ENCODE data around the gene CYP4A11. TPM values are rescaled to one million over a fixed set of nuclear protein-coding genes. Genes with fewer than 3 reads are reported as not detected.
"Not testable (repeated sequence)": the region's sequence is repeated elsewhere in the genome, so short reads cannot be mapped to it uniquely, and the experiment has no call there.

The CYP4A11 gene, protein sequence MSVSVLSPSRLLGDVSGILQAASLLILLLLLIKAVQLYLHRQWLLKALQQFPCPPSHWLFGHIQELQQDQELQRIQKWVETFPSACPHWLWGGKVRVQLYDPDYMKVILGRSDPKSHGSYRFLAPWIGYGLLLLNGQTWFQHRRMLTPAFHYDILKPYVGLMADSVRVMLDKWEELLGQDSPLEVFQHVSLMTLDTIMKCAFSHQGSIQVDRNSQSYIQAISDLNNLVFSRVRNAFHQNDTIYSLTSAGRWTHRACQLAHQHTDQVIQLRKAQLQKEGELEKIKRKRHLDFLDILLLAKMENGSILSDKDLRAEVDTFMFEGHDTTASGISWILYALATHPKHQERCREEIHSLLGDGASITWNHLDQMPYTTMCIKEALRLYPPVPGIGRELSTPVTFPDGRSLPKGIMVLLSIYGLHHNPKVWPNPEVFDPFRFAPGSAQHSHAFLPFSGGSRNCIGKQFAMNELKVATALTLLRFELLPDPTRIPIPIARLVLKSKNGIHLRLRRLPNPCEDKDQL
- not detected in 2 replicates for total RNA-seq (ENCODE audit: low replicate concordance)

DNA sequence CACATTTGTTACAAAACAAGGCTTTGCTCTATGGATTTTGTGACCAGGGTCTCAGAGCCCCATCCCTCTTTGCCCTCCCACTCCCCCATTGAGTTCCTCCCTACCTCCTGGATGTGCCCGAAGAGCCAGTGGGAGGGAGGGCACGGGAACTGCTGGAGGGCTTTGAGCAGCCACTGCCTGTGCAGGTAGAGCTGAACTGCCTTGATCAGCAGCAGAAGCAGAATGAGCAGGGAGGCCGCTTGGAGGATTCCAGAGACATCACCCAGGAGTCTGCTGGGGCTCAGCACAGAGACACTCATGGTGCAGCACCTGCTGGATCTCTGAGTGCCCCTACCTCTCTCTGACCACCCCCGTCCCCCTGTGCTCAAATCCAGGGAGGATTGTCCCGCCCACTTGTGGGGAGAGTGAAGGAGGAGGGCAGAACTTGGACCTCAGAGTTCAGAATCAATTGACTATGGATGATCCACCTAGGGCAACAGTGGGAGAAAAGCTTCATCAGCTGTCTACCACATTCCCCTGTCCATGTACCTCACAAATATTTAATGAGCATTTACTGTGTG is at the start of gene CYP4A11:
TSS of gene CYP4A11 (minus strand) at position 342 of the 560 bp plus-strand sequence. CDS start at position 299, 43 bp downstream.
- no peak for DNase-seq (ENCODE audit: low read depth)
- H3K4me3 ChIP-seq (ENCODE audit: low read depth, low read length) = no peak within 1 kb of the TSS
- TF ChIP-seq, protein P1, sequence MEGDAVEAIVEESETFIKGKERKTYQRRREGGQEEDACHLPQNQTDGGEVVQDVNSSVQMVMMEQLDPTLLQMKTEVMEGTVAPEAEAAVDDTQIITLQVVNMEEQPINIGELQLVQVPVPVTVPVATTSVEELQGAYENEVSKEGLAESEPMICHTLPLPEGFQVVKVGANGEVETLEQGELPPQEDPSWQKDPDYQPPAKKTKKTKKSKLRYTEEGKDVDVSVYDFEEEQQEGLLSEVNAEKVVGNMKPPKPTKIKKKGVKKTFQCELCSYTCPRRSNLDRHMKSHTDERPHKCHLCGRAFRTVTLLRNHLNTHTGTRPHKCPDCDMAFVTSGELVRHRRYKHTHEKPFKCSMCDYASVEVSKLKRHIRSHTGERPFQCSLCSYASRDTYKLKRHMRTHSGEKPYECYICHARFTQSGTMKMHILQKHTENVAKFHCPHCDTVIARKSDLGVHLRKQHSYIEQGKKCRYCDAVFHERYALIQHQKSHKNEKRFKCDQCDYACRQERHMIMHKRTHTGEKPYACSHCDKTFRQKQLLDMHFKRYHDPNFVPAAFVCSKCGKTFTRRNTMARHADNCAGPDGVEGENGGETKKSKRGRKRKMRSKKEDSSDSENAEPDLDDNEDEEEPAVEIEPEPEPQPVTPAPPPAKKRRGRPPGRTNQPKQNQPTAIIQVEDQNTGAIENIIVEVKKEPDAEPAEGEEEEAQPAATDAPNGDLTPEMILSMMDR (IDR thresholded peaks at IDR 0.05; ENCODE audit: insufficient read depth, low read length) = no peak

DNA sequence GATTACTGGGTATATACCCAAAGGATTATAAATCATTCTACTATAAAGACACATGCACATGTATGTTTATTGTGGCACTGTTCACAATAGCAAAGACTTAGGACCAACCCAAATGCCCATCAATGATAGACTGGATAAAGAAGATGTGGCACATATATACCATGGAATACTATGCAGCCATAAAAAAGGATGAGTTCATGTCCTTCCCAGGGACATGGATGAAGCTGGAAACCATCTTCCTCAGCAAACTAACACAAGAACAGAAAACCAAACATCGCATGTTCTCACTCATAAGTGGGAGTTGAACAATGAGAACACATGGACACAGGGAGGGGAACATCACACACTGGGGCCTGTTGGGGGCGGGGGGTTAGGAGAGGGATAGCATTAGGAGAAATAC is 49.3 kb upstream of the CYP4A11 start:
- not testable (repeated sequence) for DNase-seq (ENCODE audit: low read depth); H3K4me3 ChIP-seq (ENCODE audit: low read depth, low read length)

DNA sequence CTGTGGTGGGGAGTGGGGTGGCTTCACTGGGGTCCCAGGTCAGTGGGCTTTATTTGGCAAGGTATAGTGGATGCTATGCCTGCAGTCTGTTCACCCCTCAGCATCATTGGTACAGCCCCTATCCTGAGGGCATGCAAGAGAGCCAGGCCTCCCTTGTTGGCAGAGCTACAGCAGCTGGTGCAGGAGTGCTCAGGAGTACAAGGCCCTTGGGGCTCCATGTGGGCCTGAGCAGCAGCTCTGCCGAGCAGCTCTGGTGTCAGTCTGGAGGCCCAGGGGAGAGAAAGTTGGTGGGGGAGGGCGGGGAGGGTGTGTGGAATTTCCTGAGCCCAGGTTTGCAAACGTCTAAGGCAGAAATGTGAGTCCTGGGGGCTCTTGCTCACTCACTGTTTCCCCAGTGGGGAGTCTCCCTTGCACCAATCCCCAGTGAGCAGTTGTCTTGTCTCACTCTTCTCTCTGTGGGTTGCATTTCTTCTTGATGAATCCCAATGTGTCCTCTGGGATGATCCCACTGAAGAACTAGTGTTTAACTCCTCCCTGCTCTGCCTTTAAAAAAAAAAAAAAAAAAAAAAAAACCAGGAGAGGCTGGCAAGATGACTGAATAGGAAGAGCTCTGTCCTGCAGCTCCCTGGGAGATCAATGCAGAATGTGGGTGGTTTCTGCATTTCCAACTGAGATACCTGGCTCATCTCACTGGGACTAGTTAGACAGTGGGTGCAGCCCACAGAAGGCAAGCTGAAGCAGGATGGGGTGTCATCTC is 42.7 kb upstream of the CYP4A11 start:
- no peak for DNase-seq (ENCODE audit: low read depth)
- TF ChIP-seq, protein P1 (IDR thresholded peaks at IDR 0.05; ENCODE audit: insufficient read depth, low read length) = no peak
- H3K4me3 ChIP-seq (ENCODE audit: low read depth, low read length) = no peak overlapping the region

DNA sequence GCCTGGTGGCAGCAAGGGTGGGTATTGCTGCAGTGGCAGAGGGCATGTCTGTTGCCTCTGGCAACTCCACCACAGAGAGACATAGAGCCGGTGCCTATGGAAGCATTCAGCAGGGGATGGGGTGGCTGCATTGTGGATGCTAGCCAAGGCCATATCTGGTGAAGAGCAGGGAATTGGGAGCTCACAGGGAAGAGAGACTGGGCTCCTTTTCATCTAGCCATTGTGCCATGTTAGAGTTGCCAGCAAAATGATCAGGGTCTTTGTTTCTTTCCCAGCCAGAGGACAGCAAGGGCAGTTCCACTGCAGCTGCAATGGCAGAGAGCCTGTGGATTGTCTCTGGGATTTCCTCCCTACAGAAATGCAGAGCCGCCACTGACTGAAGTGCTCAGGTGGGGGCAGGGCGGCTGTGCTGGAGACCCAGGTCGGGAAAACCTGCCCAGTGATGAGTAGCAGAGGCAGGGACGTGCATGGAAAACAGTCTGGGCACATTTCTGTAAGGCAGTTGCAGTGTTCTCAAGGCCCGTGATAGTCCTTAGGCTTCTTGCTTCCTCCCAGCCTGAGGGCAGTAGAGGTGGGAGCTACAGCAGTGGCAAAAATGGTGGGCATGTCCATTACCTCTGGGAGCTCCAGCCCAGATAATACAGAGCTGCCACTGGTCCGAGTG is 42.0 kb upstream of the CYP4A11 start:
- H3K4me3 ChIP-seq (ENCODE audit: low read depth, low read length) = no peak overlapping the region
- TF ChIP-seq, protein P1 (IDR thresholded peaks at IDR 0.05; ENCODE audit: insufficient read depth, low read length) = no peak
- no peak for DNase-seq (ENCODE audit: low read depth)

DNA sequence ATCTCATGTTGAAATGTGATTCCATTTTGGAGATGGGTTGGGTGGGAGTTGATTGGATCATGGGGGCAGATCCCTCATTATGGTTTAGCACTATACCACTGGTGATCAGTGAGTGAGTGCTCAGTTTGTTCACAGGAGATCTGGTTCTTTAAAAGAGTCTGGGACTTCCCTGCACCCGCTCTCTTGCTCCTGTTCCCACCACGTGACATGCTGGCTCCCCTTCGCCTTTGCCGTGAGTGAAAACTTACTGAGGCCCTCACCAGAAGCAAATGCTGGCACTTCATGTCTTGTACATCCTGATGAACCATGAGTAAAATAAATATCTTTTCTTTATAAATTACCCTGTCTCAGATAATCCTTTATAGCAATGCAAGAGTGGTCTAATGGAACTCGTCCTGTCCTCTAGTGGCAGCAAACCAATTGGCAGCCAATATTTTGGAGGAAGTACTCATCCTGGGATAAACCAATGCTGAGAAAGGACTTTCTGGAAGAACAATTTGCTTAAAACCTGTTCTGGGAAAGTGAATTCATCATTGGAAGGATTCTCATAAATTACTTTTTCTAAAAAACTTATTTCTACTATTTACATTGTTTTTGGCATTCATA is 27.8 kb upstream of the CYP4A11 start:
- no peak overlapping the region for H3K4me3 ChIP-seq (ENCODE audit: low read depth, low read length)
- TF ChIP-seq, protein P1 (IDR thresholded peaks at IDR 0.05; ENCODE audit: insufficient read depth, low read length) = peak; percentile 25
- DNase-seq (ENCODE audit: low read depth) = no peak

DNA sequence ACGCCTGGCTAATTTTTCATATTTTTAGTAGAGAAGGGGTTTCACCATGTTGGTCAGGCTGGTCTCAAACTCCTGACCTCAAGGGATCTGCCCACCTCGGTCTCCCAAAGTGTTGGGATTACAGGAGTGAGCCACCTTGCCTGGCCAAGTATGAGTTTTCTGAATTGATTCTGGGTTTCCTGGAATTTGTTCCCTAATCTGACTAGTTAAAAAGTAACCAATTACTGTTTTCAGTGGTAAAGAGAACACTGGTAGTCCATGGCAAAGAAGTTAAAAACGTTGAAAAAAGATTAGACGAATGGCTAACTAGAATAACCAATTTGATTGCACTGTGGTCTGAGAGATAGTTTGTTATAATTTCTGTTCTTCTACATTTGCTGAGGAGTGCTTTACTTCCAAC is 21.0 kb upstream of the CYP4A11 start:
- not testable (repeated sequence) for DNase-seq (ENCODE audit: low read depth); H3K4me3 ChIP-seq (ENCODE audit: low read depth, low read length)

DNA sequence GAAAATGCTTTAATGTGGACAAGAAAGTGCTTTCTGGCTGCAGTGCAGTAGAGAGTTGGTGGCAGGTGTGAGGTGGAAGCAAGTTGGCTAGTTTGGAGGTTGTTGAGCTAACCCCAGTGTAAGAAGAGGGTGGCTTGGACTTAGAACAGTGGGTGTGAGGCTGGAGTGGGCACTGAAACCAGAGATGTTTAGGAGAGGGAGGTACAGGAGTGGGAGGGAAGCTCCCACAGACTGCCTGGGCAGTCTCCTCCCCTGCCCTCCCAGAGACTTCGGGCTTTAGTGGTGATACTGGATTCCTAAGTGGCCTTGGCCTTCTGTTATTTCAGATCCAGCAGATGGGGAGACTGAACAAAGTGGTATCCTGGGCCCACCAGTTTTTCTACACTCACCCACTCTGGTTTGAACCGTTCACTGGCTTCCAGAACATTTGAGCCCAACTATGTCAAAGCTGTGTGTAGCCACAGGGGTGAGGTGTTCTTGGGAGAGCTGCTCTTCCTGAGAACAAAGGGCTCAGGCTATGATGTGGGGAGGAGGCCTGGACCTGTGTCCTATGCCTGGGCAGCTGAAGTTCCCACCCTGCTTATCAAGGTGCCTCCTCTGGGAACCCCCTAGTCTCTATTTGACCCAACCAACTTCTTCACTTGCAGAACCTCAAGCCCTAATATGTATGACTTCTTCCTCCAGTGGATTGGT is 19.9 kb upstream of the CYP4A11 start:
- no peak overlapping the region for H3K4me3 ChIP-seq (ENCODE audit: low read depth, low read length)
- TF ChIP-seq, protein P1 (IDR thresholded peaks at IDR 0.05; ENCODE audit: insufficient read depth, low read length) = no peak
- no peak for DNase-seq (ENCODE audit: low read depth)
